ENCODE results near the gene DOLPP1.

Gene DOLPP1

GRCh38 chr9:129077236-129077635 lies 3.7 kb upstream of the DOLPP1 start:
- no peak for TF ChIP-seq CTCF (IDR thresholded peaks at IDR 0.05)

- TF ChIP-seq CTCF (IDR thresholded peaks at IDR 0.05) = no peak
These were observed 2.0 kb upstream of the DOLPP1 start for GRCh38 chr9:129078691-129079503.

- TF ChIP-seq CTCF (IDR thresholded peaks at IDR 0.05) = no peak
These were observed 1.1 kb upstream of the DOLPP1 start for GRCh38 chr9:129079829-129080228.

GRCh38 chr9:129080298-129080600 lies 662 bp upstream of the DOLPP1 start:
- TF ChIP-seq CTCF (IDR thresholded peaks at IDR 0.05) = no peak

DNA sequence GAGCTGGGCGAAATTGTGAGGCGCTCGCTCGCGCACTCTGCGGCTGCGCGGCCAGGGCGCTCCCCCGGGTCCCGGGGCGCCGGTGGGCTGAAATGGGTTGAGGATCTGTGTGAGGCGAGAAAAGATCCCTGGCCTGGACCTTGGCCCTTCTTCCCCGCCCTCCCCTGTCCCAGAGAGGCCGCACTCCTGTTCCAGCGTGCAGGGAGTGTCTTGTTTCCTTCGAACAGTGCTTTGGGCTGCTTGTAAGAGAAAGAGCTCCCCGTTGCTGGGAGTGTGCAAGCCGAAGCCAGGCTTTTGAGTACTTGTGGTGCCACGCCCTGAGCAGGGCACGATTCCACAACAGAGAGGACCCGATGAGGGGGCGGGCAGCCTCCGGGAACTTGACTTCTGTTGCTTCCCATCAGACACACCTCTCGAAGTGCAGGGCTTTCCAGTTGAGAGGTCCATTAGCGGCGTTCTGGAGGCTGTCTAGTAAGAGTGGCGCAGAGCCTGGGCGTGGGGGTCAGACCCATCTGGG lies 535 bp downstream of the DOLPP1 start:
- no peak for TF ChIP-seq CTCF (IDR thresholded peaks at IDR 0.05)

DNA sequence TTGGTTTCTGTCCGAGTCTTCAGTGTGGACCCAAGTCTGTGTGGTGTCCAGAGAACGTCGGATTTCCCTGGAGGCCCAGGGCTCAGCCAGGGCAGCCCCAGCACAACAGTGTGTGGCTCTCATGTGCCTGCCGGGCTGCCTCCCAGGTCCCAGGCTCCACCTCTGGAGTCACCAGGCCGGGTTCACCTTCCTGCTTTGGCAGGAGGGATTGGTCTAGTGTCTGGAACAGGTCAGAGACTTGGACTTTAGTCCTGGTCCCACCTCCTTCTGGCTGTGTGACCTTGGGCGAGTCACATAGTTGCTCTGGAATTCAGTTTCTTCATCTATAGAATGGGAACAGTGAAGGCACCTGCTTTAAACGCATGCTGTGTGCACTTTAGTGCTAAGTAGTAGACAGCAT lies 3.2 kb downstream of the DOLPP1 start:
- TF ChIP-seq CTCF (IDR thresholded peaks at IDR 0.05) = no peak

DNA sequence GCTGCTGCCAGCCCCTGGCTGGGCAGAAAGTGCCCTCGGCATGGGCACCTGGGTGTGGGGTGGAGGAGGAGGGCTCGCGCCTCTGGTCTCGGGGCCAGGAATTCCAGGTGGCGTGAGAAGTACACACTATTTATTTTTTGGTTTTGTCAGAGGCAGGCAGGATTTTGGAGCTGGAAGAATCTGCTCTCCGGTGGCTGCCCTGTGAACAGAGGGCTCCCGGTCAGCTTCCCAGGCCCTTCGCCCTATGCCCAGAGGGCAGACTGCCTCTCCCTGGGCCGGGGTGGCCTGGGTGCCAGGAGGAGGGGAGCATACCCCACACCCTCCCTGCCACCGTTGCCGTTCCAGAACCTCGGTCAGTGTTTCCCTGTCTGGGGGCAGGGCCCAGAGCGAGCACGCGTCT lies 8.3 kb downstream of the DOLPP1 start:
- TF ChIP-seq CTCF (IDR thresholded peaks at IDR 0.05) = no peak
